ENCODE measurements around the gene AASDHPPT. TPM values are rescaled to one million over a fixed set of nuclear protein-coding genes. Genes with fewer than 3 reads are reported as not detected.

AASDHPPT gene, protein sequence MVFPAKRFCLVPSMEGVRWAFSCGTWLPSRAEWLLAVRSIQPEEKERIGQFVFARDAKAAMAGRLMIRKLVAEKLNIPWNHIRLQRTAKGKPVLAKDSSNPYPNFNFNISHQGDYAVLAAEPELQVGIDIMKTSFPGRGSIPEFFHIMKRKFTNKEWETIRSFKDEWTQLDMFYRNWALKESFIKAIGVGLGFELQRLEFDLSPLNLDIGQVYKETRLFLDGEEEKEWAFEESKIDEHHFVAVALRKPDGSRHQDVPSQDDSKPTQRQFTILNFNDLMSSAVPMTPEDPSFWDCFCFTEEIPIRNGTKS
- total RNA-seq, result 36.5 and 48.5 TPM in 2 replicates

DNA sequence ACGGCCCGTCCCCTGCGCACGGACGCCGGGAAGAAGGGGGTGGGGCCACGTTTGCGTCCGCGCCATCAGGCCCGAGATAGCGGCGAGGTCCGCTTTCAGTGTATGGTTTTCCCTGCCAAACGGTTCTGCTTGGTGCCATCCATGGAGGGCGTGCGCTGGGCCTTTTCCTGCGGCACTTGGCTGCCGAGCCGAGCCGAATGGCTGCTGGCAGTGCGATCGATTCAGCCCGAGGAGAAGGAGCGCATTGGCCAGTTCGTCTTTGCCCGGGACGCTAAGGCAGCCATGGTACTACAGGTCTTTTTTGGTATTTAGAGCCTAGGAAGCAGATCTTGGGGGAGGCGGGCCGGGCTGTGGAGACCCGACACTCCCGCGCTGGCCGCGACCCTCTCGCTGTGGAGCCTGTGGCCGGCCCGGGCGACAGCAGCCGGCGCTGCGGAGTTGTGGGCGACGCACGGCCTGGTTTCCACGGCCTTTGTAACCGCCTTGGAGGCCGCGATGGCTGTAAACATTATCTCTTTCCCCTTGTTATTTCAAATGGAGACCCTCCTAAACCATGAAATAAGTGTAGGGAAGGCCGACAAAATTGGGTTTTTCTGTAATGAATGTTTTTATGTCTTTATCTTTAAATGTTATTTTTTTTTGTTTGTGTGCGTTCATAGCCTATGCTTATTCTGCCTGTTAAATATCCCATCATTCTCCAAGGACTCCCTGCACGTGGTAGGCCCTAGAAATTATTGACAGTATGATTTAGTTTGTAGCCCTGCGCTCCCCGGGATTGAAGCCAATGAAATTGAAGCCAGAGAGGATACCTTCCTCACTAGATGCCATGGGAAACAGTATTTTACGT is at the start of gene AASDHPPT:
Gene AASDHPPT, plus strand, starts transcription at position 54 of the 847 bp plus-strand sequence. Its CDS starts 49 bp downstream, at position 103.

DNA sequence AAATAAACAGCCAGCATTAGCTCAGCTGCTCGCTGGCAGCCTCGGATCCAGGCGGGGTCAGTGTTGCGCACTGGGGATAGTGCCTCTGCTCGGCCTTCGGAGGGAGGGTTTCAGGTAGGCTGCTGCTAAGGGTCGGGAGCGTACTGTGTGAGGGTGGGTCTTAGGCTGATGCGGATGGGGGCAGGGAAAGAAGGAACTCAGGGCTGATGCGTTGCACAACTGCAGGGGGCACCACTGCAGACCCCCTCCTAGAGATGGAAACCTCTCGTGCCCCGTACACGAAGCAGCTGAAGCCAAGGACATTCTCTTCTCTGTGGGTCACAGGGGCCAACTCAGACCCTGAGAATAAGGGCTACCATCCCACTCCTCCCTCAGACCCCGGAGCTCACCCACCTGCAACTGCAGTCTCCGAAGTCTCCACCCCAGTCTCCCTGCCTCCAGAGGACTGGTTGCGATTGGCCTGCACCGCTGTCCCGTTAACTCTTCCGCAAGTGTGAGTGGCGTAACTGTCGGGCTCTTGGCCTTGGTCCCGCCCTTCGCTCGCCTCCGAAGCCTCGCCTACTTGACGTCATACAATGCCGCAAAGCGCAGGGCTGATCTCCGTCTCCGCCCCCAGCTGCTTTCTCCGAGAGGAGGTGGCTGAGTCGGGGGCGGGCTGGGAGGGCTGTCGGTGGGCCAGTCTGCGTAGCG is 398 bp upstream of the AASDHPPT start, which contains the start of gene KBTBD3:
Gene KBTBD3, minus strand, starts transcription at position 429 of the 690 bp plus-strand sequence. CDS start 18,250 bp downstream, outside the sequence.

Other genes with a start within 250 kb of the AASDHPPT start
- 11.8 and 16.5 TPM in 2 replicates for gene MSANTD4, start 55.4 kb upstream of the AASDHPPT start, total RNA-seq
- gene KBTBD3, start 315 bp upstream of the AASDHPPT start, total RNA-seq, result 0.91 and 6.2 TPM in 2 replicates